Fibroblast of pulmonary artery (primary cell): Measurements from ENCODE around the gene NEDD4L.

Experiments
- DNase-seq: peaks from one replicate; pipeline ENCODE4 v3.0.0-alpha.2; 2010; ENCODE audit warnings: low read depth
- H3K4me3 ChIP-seq: replicated peaks from 2 replicates; pipeline ENCODE4 v1.5.1; 2011; ENCODE audit warnings: low read depth, mild to moderate bottlenecking, control low read depth, low read length, moderate library complexity
- TF ChIP-seq, protein P1 (sequence below): IDR thresholded peaks from 2 replicates; pipeline ENCODE4 v1.5.1; 2011; ENCODE audit warnings: mild to moderate bottlenecking, control low read depth, low read length, inconsistent platforms; ENCODE audit errors: missing control alignments

Gene NEDD4L

DNA sequence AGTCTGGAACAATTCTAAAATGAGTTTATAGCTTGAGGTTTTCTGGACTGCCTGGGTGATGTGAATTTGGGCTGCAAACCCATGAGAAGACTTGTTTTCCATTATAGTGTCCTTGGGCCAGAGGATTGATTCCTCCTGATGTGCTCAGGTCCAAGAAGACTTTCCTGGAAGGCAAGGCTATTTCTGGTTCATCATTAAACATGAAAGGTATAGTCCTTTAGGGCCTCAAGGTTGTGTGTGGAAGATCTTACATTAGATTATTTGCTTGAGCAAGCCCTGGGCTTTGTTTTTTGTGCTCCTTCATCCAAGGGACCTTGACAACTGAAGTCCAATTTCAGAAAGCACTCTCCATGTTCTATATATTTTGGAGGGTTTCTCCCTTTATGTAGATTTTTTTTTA is 26.8 kb upstream of the NEDD4L start:
- DNase-seq: no peak
- no peak overlapping the region for H3K4me3 ChIP-seq
- TF ChIP-seq, protein P1, sequence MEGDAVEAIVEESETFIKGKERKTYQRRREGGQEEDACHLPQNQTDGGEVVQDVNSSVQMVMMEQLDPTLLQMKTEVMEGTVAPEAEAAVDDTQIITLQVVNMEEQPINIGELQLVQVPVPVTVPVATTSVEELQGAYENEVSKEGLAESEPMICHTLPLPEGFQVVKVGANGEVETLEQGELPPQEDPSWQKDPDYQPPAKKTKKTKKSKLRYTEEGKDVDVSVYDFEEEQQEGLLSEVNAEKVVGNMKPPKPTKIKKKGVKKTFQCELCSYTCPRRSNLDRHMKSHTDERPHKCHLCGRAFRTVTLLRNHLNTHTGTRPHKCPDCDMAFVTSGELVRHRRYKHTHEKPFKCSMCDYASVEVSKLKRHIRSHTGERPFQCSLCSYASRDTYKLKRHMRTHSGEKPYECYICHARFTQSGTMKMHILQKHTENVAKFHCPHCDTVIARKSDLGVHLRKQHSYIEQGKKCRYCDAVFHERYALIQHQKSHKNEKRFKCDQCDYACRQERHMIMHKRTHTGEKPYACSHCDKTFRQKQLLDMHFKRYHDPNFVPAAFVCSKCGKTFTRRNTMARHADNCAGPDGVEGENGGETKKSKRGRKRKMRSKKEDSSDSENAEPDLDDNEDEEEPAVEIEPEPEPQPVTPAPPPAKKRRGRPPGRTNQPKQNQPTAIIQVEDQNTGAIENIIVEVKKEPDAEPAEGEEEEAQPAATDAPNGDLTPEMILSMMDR: no peak

DNA sequence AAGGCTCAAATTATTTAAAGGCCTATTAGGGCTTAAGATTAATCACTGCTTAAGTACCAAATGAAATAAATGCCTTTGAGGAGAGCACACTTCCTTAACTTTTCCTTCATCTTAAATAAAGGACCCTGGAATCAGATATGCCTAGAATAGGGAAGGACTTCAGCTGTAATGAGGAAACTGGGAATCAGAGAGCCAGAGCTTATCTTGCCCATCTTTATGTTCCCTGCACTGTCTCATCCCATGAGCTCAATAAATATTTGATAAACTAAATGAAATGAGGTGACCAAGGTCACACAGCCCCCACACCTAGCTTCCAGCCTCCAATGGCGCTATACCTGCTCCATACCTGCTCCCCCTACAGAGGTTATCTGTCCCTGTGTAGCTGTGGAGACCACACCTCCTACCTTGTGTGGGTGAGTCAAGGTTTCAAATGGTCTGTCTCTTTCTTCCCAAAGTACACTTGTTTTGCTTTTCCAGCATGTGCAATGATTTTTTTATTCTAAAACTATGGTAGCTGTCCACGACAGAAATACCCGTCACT is 23.4 kb upstream of the NEDD4L start:
- DNase-seq: no peak
- TF ChIP-seq, protein P1: no peak
- no peak overlapping the region for H3K4me3 ChIP-seq

DNA sequence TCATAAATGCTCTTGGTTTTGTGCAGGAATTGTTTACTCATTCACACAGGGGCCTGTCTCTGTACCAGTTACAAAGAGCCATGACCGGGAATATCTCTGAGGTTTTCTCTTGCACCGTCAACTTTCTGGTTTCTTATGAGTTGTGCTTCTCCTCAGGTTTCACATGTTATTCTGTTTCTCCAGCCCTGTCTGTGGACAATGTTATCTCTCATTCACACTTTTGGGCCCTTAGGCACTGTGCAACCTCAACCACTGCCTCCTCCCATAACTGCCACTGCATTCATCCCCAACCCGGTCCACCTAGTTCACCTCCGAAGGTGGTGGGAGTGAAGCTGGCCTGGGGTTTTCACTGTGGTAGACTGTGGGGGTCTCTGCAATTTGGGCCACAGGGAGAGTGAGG is 22.5 kb upstream of the NEDD4L start:
- no peak overlapping the region for H3K4me3 ChIP-seq
- DNase-seq: no peak
- TF ChIP-seq, protein P1: no peak

DNA sequence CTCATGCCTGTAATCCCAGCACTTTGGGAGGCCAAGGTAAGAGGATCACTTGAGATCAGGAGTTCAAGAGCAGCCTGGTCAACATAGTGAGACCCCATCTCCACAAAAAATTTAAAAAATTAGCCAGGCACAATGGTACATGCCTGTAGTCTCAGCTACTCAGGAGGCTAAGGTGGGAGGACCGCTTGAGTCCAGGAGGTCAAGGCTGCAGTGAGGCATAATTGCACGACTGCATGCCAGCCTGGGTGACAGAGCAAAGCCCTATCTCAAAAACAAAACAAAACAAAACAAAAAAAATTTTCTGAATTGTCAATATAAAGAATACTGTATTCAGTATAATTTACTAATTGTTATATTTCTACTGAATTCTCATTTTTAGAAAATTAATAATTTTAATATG is 20.9 kb upstream of the NEDD4L start:
- DNase-seq: no peak
- TF ChIP-seq, protein P1: no peak

DNA sequence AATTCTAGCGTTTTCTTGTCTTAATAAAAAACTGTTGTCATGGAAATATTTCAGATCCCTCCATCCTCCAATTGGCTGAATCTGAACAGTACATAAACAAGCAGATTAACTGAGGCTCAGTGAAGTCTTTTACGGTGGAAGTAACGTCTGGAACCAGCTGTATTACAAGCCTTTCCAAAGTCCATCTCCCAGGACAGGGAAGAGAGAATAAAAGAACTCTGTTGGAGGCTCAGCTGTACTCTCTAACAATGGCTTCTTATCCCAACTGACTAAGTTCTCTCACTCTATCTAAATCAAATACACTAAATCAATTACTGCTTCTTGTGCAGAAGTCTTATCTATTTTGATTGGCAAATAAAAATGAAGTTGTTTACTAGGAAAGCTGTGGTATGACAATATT is 19.9 kb upstream of the NEDD4L start:
- DNase-seq: no peak
- TF ChIP-seq, protein P1: no peak
- H3K4me3 ChIP-seq: no peak overlapping the region

More for the DNA sequence above, 20.9 kb upstream of the NEDD4L start:
- H3K4me3 ChIP-seq: no peak overlapping the region

DNA sequence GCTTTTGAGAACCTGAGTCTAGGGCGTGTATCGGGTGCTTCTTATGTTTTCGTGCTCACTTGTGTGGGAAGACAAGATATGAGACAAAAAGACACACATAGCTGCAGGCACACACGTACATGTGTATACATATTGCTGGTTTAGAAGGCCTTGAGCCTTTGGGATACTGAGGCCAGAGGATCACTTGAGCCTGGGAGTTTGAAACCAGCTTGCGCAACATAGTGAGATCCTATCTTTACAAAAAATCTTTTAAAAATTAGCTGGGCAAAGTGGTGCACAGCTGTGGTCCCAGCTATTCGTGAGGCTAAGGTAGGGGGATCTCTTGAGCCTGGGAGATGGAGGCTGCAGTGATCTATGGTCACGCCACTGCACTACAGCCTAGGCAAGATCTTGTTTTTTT is 18.8 kb upstream of the NEDD4L start:
- no peak overlapping the region for H3K4me3 ChIP-seq
- TF ChIP-seq, protein P1: no peak
- no peak for DNase-seq

DNA sequence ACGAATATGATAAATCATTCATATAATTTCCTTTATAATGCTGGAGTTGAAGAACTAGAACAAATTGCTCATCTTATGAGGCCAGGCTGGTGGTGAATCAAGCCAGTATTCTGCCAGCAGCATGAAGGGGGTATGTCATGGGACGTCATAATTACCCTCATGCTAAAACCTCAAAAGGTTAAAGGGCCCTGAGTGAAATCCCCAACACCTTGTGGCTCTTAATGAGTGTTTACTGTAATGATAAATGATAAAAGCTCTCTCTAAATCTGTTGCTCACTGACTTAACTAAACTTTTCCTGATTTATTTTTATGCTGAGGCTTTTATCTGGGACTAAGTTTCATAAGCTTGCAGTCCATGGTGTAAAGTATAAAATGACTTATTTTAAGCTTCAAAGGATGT is 18.3 kb upstream of the NEDD4L start:
- no peak for DNase-seq

More for the DNA sequence above, 18.3 kb upstream of the NEDD4L start:
- H3K4me3 ChIP-seq: no peak overlapping the region
- TF ChIP-seq, protein P1: no peak
